GM10266 (cell line): ENCODE measurements around the gene KRTAP19-2.

Source experiments
- DNase-seq: peaks from one replicate; pipeline ENCODE4 v3.0.0; 2012; ENCODE audit errors: extremely low spot score
- CTCF ChIP-seq: IDR thresholded peaks from 2 replicates; pipeline ENCODE4 v1.5.1; 2012; ENCODE audit warnings: mild to moderate bottlenecking, low read depth; ENCODE audit not compliant: control insufficient read depth, insufficient read depth; ENCODE audit errors: missing control alignments

The KRTAP19-2 gene

GRCh38 chr21:30482130-30482529, 5.1 kb downstream of the KRTAP19-2 start:
- no peak for DNase-seq
- no peak for TF ChIP-seq CTCF

GRCh38 chr21:30480145-30480544, 7.1 kb downstream of the KRTAP19-2 start, which contains the start of gene KRTAP19-1:
Gene KRTAP19-1, minus strand, starts transcription at chr21:30480367. Its CDS starts 50 bp downstream, at chr21:30480317.
- no peak for DNase-seq

GRCh38 chr21:30479259-30479658, 8.0 kb downstream of the KRTAP19-2 start:
- TF ChIP-seq CTCF, result no peak
- DNase-seq, result no peak

More at GRCh38 chr21:30480145-30480544, 7.1 kb downstream of the KRTAP19-2 start, which contains the start of gene KRTAP19-1:
- no peak for TF ChIP-seq CTCF

- no peak for TF ChIP-seq CTCF
- DNase-seq, result no peak
Measured at GRCh38 chr21:30478004-30478403, 9.2 kb downstream of the KRTAP19-2 start.

- DNase-seq, result no peak
- no peak for TF ChIP-seq CTCF
Measured at GRCh38 chr21:30468900-30469714, 18.1 kb downstream of the KRTAP19-2 start.

GRCh38 chr21:30463713-30464112, 23.5 kb downstream of the KRTAP19-2 start:
- no peak for DNase-seq
- TF ChIP-seq CTCF, result peak; percentile 35

- no peak for DNase-seq
Measured at GRCh38 chr21:30448514-30448913, 38.7 kb downstream of the KRTAP19-2 start.

More at GRCh38 chr21:30448514-30448913, 38.7 kb downstream of the KRTAP19-2 start:
- TF ChIP-seq CTCF, result no peak
